Loucy (cell line): ENCODE data around the gene HLA-DOB.

Source experiments
- CTCF ChIP-seq: fragments of 200-600 bp; sonication (generic); conservative IDR thresholded peaks from 2 replicates; pipeline ENCODE4 v1.5.1; 2014; ENCODE audit warnings: mild to moderate bottlenecking, antibody characterized with exemption, low read length
- EZH2phosphoT487 ChIP-seq: fragments of 200-600 bp; IDR thresholded peaks from 2 replicates; pipeline ENCODE4 v1.6.1; 2018; ENCODE audit warnings: antibody characterized with exemption, mild to moderate bottlenecking, moderate library complexity, borderline replicate concordance

DNA sequence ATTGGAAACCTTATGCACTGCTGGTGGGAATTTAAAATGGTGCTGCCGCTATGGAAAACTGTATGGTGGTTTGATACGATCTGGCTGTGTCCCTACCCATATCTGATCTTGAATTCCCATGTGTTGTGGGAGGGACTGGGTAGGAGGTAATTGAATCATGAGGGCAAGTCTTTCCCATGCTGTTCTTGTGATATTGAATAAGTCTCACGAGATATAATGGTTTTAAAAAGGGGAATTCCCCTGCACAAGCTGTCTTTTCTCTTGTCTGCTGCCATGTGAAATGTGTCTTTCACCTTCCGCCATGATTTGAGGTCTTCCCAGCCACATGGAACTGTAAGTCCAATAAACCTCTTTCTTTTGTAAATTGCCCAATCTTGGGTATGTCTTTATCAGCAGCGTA lies 16.9 kb upstream of the HLA-DOB start:
- TF ChIP-seq CTCF (no peak), EZH2phosphoT487 (no peak)
